Fibroblast of mammary gland (primary cell): ENCODE results near the gene PA2G4.
"Not testable (repeated sequence)": the region's sequence is repeated elsewhere in the genome, so short reads cannot be mapped to it uniquely, and the experiment has no call there.

Experiments
- DNase-seq: peaks from one replicate; pipeline ENCODE4 v3.0.0-alpha.2; 2010; ENCODE audit warnings: low read depth
- H3K4me3 ChIP-seq: 2 replicates; pipeline ENCODE4 v1.5.1; 2011; ENCODE audit warnings: low read depth, mild to moderate bottlenecking, low read length, moderate library complexity; ENCODE audit not compliant: control insufficient read depth
- CTCF ChIP-seq: conservative IDR thresholded peaks from 2 replicates; pipeline ENCODE4 v1.5.1; 2011; ENCODE audit warnings: low read depth, low read length, inconsistent platforms; ENCODE audit not compliant: control insufficient read depth, insufficient read depth

The PA2G4 gene

GRCh38 chr12:56107242-56107641, 2.9 kb downstream of the PA2G4 start:
- no peak overlapping the region for H3K4me3 ChIP-seq
- DNase-seq = no peak
- TF ChIP-seq CTCF = no peak

- DNase-seq = no peak
- TF ChIP-seq CTCF = no peak
- no peak overlapping the region for H3K4me3 ChIP-seq
These were observed 6.2 kb downstream of the PA2G4 start for GRCh38 chr12:56110571-56110970.

GRCh38 chr12:56114084-56114483, 9.7 kb downstream of the PA2G4 start:
- no peak overlapping the region for H3K4me3 ChIP-seq
- no peak for TF ChIP-seq CTCF
- DNase-seq = no peak

DNA sequence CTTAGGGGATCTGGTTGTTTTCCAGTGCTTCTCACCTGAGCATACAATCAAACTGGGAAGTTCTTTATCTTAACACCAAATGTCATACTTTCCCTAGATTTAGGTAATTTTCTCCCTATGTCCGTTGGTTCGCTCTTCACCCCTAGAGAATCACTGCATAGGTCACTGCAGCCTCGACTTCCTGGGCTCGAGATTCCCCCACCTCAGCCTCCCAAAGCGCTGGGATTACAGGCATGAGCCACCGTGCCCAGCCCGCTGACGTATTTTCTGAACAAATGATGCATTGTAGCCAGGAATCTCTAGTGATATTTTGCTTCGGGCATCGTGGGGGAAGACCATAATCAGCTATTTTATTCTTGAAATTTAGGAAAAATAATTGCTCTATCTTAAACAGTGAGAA, 11.0 kb downstream of the PA2G4 start:
- peak overlapping the region; percentile 69 for H3K4me3 ChIP-seq
- DNase-seq = peak; percentile 58
- TF ChIP-seq CTCF = no peak

DNA sequence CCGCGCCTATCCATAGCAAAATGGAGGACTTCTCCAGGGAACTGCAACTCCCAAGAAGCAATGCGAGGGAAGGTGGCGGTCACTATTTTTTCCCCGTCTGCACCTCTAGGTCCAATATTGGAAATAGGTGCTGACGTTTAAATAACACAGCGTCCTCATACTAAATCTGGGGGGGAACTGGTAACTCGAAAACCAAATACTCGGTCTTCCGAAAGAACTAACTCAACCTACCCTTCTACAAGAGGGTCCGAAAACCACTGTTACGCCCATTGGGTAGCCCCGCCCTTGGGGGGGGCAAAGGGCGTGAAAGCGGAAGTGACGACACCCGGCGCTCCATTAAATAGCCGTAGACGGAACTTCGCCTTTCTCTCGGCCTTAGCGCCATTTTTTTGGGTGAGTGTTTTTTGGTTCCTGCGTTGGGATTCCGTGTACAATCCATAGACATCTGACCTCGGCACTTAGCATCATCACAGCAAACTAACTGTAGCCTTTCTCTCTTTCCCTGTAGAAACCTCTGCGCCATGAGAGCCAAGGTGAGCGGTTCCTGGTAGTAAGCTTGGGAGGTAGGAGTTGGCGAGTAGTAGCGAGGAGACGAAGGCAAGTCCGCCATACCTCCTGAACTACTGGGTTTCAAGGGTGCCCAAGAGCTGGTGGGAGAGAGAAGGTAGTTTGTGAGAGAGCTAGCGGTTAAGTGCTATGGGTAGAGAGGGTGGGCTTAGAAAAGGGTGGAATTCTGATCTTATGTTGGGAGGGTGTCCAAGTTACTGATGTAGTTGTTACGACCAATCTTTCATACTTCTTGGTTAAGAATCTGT, 12.1 kb downstream of the PA2G4 start, which contains the start of gene RPL41:
RPL41 (plus strand) TSS at position 367 of the 815 bp plus-strand sequence.
- TF ChIP-seq CTCF = no peak
- DNase-seq = peak; percentile 92

DNA sequence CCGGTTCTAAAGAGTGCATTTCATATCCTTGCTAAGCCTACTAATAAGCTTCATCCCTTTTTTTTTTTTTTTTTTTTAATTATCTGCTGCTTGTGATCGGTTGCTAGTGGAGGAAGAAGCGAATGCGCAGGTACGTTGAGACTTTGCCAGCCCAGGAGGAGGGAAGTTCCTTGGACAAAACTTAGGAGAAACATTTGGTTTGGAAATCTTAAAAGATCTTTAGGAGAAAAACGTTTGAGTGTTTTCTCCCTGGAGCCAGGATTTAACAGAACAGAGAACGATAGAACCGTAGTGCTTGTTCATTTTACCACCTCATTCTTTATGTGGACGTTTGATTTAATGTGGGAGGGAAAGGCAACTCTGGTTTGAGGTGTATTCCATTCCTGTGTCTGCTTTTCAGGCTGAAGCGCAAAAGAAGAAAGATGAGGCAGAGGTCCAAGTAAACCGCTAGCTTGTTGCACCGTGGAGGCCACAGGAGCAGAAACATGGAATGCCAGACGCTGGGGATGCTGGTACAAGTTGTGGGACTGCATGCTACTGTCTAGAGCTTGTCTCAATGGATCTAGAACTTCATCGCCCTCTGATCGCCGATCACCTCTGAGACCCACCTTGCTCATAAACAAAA, 12.8 kb downstream of the PA2G4 start:
- peak overlapping the region; percentile 86 for H3K4me3 ChIP-seq
- DNase-seq = not testable (repeated sequence)

More for the DNA sequence above, 12.1 kb downstream of the PA2G4 start, which contains the start of gene RPL41:
- peak within 1 kb of the TSS; percentile 69 for H3K4me3 ChIP-seq

GRCh38 chr12:56117778-56118687, 13.7 kb downstream of the PA2G4 start, which contains the start of gene ZC3H10:
TSS of gene ZC3H10 (plus strand) at chr12:56118266. CDS start at chr12:56120563, 2,297 bp downstream.
- TF ChIP-seq CTCF = peak; percentile 36
- DNase-seq = peak; percentile 100
- H3K4me3 ChIP-seq = peak within 1 kb of the TSS; percentile 86
